HS-5 (cell line): Measurements from ENCODE around the gene MAP2K5.

Source experiments
- DNase-seq: peaks from one replicate; pipeline ENCODE4 v3.0.0-alpha.2; 2012; ENCODE audit warnings: low read depth

Gene MAP2K5

GRCh38 chr15:67806536-67806935 is 264.0 kb downstream of the MAP2K5 start:
- DNase-seq, result no peak

DNA sequence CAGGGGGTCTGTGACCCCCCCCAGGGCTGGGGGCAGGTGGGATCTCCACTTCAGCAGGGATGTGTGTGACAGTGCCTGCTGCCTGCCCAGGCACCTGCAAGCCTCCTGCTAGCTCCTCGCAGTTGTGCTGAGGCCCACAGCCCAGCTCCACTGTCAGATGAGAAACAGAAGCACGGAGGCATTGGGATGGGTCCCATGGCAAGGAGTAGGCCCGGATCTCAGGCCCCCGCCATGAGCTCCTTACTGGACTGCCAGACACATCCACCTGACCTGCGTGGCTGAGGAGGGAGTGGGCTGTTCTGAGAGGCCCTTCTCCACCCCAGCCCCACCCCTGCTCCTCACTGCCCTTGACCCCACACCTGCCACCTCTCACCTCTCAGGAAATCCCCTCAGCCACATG is 264.6 kb downstream of the MAP2K5 start:
- no peak for DNase-seq

- DNase-seq, result no peak
Measured at GRCh38 chr15:67807836-67808235, 265.3 kb downstream of the MAP2K5 start.

- DNase-seq, result no peak
Measured at GRCh38 chr15:67808821-67809220, 266.3 kb downstream of the MAP2K5 start.

DNA sequence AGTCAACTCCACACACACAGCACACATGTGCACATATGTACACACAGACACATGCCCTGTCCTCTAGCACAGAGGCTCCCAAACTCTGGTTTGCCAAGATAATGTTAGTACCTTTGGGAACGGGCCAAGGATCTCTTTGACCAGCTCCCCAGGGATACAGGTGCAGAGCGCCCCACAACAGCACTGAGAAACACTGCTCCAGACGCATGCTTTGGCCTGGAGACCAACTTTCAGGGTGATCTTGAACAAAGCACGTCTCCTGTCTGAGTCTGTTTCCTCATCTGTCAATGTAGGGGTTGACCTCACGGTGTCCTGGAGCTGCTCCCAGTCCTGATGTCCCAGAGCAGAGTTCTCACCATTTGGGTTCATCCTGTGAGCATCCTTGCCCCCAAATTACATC is 266.9 kb downstream of the MAP2K5 start:
- DNase-seq, result no peak

DNA sequence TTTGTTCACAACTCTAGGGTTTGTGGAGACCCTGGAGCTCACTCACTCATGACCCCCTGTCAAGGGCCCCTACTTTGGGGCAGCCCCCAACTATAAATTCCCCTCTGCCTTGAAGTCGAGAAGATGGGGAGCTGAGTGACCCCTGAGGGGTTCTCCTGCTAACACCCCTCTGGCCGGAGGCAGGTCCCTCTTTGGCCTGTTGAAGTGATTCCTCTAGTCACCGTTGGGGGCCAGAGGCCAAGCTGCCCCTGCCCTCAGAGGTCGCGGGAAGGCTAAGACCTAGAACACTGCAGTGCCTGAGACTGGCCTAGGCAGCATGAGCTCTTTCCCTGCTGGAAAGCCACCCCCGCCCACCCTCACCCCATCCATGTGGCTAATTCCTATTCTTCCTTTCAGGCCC is 267.4 kb downstream of the MAP2K5 start:
- no peak for DNase-seq

GRCh38 chr15:67812241-67812644 is 269.7 kb downstream of the MAP2K5 start:
- DNase-seq, result no peak

- no peak for DNase-seq
Measured at GRCh38 chr15:67813104-67813634, 270.7 kb downstream of the MAP2K5 start.

- no peak for DNase-seq
Measured at GRCh38 chr15:67815036-67815592, 272.6 kb downstream of the MAP2K5 start.

GRCh38 chr15:67816668-67817067 is 274.2 kb downstream of the MAP2K5 start:
- DNase-seq, result no peak

GRCh38 chr15:67818464-67818863 is 276.0 kb downstream of the MAP2K5 start:
- DNase-seq, result no peak

DNA sequence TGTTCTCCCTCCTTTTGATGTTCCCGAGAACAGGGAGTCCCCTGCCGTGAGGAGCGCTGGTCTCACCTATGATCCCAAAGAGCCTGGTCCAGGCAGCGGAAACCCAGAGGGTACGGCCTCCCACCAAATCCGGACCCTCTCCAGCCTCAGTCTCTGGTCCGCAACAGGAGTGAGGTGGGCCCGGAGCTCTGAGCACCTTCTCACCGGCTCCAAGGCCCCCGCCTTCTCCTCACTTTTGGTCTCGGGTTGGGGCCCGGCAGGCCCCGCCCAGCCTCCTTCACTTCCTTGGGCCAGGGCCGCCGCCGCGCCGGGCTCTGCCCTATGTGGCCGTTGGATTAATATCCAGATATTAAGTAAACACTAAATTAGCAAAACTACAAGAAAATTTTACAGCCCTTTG is 277.1 kb downstream of the MAP2K5 start:
- DNase-seq, result no peak

DNA sequence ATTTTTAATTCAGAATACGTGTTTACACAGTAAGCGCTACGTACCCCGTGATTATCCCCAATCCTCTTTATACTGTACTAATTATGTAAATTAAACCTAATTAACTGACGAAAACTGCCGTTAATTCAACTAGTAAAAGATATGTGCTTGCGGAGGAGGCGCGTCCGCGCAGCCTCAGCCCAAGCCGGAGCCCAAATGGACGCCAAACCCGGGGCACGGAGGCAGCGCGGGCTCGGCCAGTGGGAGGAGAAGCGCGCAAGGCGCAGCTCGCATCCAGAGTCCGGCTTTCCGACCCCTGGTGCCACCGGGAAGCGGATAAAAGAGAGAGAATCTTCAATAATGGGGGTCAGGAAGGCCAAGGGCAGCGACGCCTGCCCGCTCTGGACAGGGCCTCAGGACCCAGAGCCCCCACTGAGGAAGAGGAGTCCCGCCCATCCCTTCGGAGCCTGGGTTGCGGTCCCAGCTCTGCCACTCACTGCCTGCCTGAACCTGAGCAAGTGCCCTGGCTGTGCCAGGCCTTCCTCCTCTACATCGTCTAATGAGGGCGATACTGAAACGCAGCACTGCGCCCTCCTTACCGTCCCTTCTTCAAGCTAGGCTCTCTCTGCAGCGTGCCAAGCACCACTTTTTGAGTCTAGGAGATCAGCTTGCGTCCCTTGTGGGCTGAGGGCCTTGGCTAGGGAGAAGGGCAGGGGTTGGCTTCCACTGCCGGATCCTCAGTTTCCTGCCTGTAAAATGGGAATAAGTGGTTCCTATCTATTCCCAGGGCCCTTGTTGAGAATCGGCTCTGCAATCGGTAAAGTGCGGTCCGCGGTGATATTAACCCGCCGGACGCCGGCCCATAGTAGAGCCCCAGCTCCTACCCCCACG is 277.9 kb downstream of the MAP2K5 start:
- DNase-seq, result no peak

DNA sequence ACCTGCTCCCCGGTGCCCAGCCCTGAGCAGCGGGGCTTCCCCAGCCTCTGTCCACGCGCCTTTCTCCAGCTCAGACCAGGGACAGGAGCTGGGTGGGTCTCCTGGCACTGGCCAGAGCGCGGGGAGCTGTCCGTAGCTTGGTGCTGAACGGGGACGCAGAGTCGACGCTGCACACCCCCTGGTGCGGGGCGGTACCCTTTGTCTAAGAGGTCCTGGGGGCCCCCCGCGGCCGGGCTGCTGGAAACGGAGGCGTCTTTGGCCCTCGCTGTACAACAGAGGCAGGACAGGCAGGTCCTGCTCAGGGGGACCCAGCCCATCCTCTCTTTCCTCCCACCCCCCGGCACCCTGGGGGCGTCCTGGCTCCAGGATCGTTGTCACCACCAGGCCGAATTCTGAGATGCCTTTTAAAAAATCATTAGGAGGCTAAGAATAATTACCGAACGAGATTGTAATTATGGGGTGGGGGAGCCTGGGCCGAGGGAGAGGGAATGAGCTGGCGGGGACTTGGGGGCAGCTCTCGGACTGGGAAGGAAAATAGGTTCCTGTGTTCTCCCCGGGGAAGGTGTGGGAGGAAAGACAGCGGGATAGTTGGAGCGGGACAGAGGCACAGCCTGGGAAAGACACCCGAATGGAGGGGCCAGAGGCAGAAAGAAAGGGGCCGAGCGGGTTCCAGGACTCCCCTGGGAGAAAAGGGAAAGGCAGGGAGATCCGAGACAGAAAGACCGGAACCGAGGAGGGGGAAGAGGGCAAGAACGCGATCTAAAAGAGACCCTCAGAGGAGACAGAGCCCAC is 278.7 kb downstream of the MAP2K5 start:
- DNase-seq, result no peak

GRCh38 chr15:67821784-67822440 is 279.4 kb downstream of the MAP2K5 start:
- no peak for DNase-seq

DNA sequence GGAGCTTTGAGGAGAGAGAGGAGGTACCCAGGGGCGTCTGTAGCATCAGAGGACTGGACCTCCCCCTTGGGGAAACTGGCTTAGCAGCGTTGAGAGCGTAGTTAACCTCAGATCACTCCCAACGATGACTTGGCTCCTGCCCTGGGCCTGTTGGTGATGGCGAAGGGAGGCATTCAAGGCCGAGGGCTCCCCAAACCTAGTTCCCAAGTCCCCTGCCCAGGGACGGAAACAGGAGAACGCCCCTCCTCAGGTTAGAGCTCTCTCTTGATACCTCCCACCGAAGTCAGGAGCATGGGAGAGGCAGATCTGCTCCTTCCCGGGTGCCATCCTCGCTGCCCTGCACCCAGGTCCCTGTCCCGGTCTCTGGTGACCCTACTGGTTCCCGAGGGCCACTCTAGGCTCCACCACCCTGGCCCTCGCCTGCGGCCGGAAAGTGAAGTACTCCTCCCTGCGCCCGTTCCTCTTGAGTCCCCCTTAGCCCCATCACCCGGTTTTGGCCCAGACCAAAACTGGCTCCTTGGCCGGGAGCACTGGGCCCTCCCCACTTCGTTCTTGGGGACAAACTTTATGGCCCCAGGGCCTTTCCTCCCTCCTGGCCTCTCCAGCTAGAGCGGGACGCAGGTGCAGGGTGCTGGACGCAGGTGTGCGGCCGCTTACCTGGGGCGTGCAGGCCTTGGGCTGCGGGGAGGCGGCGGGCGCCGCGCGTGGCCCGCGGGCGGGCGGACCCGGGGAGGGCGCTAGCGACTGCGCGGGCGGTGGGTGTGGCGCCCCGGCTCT is 280.2 kb downstream of the MAP2K5 start:
- no peak for DNase-seq

- no peak for DNase-seq
Measured at GRCh38 chr15:67823314-67824196, 281.1 kb downstream of the MAP2K5 start.

- DNase-seq, result no peak
Measured at GRCh38 chr15:67824197-67824968, 281.9 kb downstream of the MAP2K5 start.
